Fibroblast of skin of right quadriceps (primary cell): Measurements from ENCODE around the gene PPP2CA.
"Not testable (repeated sequence)": the region's sequence is repeated elsewhere in the genome, so short reads cannot be mapped to it uniquely, and the experiment has no call there.

Experiments
- DNase-seq: peaks from one replicate; pipeline ENCODE4 v3.0.0-alpha.2; 2013

The PPP2CA gene

DNA sequence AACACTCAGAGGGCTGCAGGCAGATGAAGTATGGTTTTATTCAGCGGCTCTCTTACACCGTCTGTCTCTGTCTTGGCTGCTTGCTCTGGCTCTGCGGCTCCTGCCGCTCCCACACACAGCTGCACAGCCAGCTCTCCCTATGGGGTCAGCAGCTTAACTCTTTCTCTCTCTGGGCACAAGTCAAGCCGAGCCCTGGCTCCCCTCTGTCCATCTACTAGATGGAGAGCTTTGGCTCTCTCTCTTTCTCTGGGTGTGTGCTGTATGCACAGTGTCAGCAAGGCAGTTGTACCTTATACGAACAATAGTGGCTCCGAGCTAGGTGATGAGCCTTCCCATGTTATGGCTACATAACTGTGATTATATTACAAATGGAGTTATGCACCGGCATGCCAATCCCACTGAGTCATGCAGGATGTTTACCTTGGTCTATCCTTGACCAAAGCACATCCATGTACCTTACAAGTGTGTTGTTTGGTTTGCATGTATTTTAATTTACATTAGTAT, 19.3 kb upstream of the PPP2CA start:
- peak; percentile 52 for DNase-seq

DNA sequence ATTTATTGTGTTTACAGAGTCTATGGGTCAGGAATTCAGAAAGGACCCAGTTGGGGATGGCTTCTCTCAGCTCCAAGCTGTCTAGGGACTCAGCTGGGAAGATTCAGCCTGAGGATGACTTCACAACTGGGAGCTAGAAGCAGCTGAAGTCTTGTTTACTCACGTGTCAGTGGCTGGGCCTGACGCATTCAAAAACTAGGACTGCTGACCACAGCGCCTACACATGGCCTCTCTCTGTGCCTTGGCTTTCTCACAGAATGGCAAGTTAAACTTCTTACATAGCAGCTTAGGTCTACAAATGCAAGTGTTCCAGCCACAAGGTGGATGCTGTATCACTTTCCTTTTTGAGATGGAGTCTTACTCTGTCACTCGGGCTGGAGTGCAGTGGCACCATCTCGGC, 16.3 kb upstream of the PPP2CA start:
- peak; percentile 32 for DNase-seq

DNA sequence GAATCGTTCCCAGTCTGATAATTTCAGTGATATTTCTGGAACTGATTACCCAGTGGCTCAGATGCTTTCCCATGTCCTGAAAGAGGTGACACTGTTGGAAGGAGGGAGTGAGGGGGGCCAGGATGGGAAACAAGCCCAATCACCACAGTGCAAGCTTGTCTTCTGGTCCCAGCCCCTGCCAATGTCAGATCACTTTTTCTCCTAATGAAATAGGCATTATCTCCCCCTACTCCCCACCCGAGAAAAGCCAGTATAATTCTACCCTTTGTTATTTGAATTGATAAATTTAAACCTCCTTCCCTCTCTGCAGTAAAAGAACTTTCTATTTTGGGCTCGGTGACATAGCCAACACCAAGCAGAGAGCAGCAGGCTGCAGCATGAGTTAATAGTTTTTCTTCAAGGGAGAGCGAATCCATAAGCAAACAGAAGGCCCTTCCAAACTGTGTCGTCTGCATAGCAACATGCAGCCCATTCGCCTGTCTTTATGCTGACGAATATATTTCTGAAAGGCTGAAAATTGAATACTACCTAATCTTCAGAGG, 14.6 kb upstream of the PPP2CA start:
- DNase-seq = peak; percentile 38

DNA sequence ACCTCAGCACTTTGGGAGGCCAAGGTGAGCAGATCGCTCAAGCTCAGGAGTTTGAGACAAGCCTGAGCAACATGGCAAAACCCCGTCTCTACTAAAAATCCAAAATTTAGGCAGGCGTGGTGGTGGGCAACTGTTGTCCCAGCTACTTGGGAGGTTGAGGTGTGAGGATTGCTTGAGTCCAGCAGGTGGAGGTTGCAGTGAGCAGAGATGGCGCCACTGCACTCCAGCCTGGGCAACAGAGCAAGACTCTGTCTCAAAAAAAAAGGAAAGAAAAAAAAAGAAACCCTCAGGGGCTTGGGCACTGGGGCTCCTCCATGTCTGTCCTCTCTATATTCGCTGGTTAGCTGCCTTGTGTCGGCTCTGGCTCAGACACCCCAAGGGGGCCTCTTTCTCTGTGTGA, 10.9 kb upstream of the PPP2CA start:
- DNase-seq = no peak

DNA sequence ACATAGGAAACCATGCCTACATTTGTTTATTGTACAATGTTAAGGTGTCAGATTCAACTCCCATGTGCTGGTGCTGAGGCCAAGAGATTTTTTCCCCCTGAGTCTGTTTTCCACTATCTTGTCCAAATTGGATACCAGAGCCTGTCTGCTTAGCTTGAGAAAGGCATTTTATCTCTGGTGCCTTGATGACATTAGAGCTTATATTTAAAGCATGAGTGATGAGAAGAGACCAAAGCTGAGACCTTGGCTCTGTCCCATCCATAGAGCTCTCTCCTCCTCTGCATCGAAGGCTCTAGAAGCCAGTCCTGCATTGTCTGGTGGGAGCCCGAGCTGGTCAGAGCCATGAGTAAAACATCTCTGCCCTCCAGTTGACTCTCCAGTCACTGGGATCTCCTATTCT, 10.4 kb upstream of the PPP2CA start:
- no peak for DNase-seq

DNA sequence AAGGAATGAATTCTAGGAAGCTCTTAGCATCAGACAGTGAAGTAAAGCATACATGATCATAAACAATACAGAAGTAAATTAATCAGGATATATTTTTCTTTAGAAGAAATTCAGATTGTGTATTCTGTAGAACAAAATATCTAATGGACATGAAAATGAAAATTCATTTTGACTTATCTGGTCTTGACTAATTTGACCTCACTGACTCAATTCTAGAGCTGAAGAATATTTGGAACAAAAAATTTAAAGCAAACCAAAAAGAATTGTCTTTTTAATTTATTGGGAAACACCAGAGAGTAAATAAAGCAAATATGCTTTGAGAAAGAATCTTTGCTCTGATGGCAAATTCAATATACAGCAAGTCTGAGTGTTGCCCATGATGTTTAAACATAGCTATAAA, 2.8 kb upstream of the PPP2CA start:
- DNase-seq = no peak

DNA sequence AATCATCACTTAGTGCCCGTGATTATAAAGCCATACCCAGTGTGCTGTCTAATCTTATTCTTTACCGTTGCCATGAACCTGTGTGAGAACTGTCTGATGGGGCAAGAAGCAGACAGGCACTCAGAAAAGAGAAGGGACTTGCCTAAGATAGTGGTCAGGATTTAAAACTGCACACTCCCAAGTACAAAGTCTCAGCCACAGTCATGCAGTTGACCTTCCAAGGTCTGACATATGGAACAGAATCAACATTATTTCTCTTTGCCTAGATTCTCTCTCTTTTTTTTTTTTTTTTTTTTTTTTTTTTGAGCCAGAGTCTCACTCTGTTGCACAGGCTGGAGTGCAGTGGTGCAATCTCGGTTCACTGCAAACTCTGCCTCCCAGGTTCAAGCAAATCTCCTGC, 1.9 kb upstream of the PPP2CA start:
- DNase-seq = no peak

DNA sequence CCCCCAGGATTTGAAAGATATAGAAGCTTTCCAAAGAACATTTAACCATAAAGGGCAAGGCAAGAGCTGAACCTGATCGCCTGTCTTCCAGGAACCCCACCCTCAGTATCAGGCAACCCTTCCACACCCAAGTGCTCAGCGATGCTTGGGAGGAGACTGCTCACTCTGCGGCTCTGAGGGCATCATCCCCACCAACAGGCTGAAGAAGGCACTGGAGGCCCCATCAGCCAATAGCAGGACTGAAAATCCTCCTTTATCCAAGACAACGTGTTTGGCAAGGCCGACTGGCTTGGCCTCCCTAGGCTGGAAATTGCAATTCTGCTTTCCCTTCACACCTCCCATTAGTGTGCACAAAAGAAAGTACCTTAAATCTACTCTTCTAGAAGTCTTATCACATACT, 1.4 kb upstream of the PPP2CA start:
- no peak for DNase-seq

DNA sequence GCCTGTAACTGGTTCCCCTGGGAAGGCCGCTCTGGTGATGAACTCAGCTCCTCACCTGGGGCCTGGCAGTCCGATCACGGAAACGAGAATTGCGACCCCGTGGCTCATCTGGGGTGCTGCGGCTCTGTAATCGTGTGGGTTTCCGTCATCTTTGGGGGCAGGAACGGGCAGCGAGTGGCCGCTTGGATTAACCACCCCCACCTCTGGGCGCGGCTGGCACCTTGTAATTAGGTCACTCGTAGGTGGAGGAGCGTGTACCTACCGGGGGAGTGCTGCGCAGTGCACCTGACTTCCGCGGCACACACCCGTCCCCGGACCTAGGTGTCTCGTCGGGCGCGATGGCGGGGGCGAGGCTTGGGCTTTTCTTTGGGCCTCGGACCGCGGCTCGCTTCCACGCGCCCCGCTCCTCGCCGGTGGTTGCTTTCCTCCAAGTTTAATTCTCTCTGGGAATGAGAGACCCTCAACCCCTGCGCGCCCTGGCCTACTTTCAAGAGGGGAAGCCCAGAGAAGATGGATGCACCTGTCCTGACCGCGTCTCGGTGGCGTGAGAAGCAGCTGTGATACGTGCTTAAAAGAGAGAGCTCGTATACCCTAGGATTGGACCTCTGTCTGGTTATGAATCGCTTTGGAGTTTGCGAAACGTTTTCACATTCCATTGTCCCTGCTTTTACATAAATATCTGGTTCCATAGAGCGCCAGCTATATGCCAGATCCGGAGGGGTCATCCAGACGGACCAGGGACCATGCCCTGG, 744 bp upstream of the PPP2CA start:
- DNase-seq = no peak

DNA sequence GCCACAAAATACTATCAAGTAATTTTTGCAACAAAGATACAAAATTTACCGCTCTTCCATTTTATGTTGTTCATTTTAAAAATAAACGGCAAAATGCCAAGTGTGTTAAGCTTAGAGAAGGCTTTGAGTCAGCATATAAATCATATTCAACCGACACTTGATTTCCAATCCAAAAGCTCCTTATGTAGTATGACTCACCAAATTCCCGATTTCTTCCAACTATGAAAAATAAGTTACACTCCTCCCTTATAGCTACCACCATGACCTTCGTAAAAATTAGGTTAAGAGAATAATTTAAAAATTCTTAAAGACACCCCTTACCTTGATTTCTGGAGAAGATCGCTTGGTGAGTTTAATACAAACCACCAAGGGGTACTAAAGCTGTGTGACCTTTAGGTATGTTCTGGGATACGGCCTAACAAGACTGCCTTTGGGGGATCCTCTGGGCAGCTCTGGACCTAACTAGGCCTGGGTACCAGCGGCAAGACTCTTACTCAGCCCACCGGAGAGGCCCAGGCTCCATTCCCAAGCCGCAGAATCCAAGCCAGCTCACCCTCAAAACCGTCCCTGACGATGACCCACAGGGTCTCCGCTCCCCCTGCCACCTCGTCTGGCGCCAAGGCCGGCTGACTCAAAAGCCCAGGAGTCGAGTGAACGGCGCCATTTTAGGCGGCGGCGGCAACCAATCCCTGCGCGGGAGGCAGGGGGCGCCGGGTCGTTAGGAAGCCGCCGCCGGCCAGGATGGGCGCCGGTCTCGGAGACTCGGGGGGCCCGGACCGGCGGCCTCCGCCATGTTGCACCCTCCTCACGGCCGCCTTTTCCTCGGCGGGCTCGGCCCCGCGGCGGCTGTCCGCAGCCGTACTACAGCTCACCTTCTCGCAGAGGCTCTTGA, 739 bp downstream of the PPP2CA start:
- peak; percentile 80 for DNase-seq

DNA sequence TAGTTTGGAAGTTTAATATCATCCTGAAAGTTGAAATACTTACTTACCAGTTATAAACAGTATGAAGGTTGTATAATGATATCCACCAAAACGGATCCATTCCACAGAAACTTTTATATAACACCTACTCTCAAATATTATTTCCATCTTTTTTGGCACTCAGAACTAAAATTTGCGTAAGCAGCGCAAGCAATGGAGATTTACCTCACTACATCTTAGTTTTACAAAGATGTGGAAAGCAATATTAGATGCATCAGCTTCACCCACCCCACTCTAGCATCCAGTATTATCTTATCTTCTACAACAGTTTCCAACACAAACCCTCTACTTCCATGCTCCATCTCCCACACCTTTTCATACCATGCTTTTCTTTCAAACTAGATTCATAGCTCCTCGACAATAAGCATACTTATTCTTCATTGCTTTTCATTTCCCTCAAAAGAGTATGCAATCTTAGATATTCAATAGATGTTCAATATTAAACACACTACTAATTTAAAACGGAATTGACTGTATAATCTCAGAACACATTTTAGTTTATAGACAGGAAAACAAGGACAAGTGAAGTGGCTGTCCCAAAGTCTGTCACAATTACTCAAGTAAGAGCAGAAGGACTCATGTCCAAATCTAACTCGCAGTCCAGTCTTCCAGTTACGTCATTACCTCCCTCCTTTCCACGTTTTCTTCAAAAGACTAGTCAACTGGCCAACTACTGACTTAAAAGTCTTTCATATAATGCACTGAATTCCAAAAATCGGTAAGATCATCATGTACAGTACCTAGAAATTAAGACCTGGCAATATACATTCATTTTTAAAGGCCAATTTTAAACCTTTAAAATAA, 2.2 kb downstream of the PPP2CA start:
- no peak for DNase-seq

DNA sequence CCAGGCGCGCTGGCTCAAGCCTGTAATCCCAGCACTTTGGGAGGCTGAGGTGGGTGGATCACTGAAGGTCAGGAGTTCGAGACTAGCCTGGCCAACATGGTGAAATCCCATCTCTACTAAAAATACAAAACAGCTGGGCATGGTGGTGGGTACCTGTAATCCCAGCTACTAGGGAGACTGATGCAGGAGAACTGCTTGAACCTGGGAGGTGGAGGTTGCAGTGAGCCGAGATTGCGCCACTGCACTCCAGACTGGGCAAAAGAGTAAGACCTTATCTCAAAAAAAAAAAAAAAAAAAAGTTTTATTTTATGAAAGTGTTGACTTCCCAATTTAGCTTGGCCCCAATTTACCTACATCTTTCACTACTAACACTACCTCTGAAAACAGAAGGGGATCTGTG, 4.2 kb downstream of the PPP2CA start:
- not testable (repeated sequence) for DNase-seq

DNA sequence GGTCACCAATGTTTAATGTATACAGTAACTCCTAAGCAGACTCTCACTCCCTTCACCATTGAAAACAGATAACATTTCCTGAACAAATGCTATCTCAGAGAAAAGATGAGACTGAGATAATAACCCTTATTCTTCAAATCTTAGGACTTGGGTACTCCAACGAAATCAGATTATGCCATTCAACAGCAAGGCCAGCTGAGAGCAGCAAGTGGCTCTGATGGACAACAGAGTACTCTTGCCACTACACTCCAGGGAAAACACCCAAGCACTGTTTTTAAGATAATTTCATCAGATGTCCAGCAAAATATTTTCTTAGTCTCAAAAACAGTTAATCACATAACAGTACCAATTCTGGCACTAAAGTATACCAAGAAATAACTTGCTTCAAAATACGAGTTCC, 10.1 kb downstream of the PPP2CA start:
- no peak for DNase-seq

DNA sequence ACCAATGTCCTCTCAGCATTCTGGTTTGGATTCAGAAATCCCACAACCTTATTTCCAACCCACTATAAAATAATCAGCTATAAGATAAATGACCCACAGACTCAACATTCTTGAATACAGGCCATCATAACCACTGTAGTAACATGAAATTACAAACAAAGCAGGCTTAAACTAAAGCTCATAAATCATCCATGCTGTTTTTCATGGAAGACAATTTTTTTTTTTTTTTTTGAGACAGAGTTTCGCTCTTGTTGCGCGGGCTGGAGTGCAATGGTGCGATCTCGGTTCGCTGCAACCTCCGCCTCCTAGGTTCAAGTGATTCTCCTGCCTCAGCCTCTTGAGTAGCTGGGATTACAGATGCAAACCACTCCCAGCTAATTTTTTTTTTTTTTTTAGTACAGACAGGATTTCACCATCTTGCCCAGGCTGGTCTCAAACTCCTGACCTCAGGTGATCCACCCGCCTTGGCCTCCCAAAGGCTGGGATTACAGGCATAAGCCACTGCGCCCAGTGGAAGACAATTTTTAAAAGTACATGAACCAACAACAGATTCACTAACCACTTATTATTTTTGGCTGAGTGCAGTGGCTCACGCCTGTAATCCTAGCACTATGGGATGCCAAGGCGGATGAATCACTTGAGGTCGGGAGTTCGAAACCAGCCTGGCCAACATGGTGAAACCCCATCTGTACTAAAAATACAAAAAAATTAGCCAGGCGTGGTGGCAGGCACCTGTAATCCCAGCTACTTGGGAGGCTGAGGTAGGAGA, 14.4 kb downstream of the PPP2CA start:
- DNase-seq = peak; percentile 59

DNA sequence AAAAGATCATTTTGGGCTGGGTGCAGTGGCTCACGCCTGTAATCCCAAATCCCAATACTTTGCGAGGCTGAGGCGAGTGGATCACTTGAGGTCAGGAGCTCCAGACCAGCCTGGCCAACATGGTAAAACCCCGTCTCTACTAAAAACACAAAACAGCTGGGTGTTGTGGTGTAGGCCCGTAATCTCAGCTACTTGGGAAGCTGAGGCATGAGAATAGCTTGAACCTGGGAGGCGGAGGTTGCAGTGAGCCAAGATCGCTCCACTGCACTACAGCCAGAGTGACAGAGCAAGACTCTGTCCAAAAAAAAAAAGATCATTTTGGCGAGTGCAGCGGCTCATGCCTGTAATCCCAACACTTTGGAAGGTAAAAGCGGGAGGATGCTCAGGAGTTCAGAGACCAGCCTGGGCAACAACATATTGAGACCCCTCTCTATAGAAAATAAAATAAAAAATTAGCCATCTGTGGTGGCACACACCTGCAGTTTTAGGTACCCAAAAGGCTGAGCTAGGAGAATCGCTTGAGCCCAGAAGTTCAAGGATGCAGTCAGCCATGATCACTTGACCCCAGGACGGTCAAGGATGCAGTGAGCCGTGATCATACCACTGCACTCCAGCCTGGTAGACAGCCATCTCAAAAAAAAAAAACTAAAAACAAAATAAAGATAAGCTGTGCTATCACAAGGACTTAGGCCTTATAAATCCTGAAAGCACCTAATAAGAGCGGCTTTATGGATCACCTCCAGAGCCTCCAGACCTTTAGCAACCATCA, 16.2 kb downstream of the PPP2CA start:
- DNase-seq = no peak

DNA sequence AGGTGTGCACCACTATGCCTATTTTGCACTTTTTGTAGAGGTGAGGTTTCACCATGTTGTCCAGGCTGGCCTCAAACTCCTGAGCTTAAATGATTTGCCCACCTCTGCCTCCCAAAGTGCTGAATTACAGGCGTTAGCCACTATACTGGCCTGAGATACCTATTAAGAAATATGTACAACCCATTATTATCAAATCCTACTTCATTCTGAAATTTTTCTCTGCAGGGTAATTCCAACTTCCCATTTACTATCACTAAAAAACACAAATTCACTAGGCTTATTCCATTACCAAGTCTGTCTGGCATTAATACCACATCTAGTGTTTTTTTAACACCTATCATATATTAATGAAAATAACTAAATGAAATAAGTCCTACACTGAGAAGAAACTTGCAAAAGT, 18.2 kb downstream of the PPP2CA start:
- no peak for DNase-seq

DNA sequence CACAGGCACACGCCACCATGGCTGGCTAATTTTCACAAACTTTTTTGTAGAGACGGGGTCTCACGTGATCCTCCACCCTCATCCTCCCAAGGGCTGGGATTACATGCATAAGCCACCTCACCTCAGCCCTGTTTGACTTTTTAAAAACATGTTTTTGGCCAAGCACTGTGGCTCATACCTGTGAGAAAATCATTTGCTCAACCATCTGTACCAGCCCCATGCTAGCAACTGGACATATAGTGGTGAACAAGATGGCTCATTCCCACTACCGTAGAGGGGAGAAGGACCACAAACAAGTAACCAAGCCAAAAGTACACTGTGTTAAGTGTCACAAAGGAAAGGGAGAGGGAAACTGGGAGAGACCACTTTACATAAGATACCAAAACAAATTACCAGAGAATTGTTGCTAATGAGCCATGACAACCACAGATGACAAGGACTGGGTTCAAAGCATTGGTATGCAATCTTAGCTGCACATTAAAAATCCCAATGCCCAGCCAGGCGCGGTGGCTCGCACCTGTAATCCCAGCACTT, 19.2 kb downstream of the PPP2CA start:
- DNase-seq = no peak

DNA sequence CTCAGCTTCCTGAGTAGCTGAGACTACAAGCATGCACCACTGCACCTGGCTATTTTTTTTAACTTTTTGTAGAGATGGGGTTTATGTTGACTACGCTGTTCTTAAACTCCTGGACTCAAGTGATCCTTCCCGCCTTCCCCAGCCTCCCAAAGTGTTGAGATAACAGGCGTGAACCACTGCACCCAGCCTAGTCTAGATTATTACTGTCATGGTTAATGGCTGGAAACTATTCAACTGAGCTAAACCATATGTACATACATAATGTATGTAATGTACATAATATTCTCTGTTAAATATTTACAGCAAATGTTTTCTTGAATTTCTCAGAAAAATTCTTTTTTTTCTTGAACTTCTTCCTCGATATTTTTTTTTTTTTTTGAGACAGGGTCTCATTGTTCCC, 21.3 kb downstream of the PPP2CA start:
- no peak for DNase-seq

DNA sequence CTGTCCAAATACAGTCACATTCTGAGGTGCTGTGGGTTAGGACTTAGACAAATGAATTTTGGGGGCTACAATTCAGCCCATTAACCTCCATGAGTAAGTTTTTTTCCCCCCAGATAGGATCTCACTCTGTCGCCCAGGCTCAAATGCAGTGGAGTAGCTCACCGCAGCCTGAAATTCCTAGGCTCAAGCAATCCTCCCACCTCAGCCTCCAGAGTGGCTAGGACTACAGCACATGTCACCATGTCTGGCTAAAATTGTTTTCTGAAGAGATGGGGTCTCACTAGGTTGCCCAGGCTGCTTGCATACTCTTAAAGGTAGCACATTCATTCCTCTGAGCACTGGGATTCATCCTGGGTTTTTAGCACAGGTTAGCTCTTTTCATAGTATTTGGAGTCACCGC, 22.2 kb downstream of the PPP2CA start:
- DNase-seq = no peak

DNA sequence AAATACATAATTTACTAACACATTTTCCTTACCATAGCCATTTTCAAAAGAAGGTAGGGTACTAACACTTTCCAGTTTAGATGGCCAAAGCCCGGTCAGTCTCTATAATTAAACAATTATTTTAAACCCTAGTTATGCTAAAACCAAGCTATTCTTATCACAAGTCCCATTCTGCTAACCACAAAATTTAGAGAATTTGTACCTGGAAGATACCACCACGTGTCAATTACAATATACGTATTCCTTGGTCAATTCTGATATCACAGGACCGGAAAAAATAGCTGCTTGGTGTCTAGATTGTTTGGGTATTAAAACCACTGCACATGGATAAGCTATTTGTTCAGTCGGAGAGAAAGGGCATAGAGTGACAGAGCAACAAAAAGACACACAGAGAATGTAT, 30.2 kb downstream of the PPP2CA start:
- DNase-seq = no peak

DNA sequence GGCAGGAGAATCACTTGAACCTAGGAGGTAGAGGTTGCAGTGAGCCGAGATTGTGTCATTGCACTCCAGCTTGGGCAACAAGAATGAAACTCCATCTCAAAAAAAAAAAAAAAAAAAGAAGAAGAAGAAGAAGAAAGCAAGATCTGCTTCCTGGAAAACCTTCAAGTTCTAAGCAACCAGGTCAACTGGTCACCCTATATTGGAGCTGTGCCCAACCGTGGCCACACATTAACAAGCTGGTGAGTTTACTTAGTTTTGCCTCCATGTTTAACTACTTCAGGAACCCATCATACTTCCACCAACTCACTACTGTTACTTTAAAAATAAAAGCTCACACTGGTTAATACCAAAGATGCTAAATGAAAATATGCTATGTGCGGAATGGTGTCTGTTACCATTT, 36.8 kb downstream of the PPP2CA start:
- DNase-seq = no peak
